ENCODE measurements around the gene LRRC1.
A peak's percentile ranks its signal among the peaks of the same experiment; 100 is the strongest.
"Not testable (repeated sequence)": the region's sequence is repeated elsewhere in the genome, so short reads cannot be mapped to it uniquely, and the experiment has no call there.

Gene LRRC1

DNA sequence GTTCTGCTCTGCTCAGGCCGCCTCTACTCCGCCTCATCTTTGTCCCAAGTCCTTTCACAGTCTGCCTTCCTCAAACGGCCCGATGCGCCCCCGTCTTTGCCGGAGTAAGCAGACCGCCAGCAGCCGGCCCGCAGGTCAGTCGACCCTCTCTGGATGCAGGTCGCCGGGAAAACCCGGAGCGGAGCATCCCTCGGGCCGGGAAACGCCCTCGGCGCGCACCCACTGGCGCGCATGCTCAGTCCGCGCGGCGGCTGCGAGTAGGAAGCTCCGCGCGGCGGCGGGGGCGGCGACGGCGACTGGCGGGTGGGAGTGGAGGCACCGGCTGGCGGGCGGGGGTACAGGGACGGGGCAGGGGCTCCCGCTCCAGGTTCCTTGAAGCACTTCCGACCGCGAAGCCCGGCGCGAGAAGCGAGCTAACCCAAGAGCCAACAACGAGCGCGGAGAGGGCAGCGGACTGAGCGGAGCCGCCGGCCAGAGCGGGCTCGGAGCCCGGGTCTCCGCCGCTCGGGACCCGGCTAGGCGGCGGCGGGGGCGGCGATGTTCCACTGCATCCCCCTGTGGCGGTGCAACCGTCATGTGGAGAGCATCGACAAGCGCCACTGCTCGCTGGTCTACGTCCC is at the start of gene LRRC1:
Gene LRRC1 (plus strand): TSS at position 286 of the 620 bp plus-strand sequence. CDS start 252 bp downstream, at position 538.
- FAIRE-seq (no peak), DNase-seq (ENCODE audit: low spot score) (peak; percentile 58)

DNA sequence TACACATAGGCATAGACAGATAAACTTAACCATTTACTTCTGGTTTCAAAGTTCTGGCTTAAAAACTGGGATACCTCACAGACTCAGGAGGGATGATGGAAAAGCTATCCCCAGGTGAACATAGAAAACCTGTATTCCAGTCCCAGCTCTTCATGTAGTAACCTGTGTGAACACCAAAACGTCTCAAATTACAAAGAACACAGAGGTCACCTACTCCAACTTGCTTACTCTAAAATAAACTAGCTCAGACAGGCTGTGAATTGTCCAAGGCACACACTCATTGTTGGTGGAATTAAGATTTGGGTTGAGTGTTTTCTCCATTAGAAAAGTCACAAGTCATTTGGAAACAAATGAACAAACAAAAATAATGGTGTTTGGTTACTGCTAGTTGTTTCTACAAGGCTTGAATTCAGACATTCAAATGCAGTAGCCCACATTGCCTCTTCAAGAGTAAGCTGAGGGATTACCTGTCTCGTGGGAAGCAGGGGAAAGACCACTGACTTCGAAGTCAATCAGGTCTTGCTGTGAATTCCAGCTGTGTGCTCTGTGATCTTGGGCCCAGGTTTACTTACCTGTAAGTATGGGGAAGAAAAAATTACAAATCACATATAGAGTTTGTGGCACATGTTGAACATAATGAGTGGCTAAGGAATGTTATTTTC is 48.2 kb upstream of the LRRC1 start:
- FAIRE-seq (no peak), DNase-seq (ENCODE audit: low spot score) (no peak)

DNA sequence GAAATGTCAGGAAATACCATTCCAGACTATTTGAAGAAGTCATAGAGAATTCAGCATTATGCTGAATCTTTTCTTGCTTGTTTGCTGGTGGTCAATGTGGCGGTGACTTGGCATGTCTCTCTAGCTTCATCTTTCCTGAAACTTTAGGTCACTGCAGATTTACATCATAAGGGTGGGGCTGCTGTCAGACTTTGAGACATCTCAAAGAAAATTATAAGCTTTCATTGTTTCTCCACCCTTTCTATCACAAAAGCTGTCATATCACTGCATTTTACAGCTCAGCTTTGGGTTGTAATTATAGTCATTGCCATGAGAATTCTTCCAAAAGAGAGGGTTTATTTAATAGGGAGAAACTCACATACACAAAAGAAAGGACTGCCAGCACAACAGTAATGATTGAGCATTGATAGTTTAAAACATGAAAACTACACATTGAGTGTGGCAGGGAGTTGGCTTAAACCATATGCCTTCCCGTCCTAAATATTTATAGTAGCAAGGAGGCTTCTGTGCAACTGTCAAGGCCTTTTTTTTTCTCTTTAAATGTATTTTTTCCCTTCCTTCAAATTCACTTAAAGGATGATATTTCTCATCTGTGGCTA is 44.7 kb upstream of the LRRC1 start:
- DNase-seq (ENCODE audit: low spot score) (no peak), FAIRE-seq (no peak)

DNA sequence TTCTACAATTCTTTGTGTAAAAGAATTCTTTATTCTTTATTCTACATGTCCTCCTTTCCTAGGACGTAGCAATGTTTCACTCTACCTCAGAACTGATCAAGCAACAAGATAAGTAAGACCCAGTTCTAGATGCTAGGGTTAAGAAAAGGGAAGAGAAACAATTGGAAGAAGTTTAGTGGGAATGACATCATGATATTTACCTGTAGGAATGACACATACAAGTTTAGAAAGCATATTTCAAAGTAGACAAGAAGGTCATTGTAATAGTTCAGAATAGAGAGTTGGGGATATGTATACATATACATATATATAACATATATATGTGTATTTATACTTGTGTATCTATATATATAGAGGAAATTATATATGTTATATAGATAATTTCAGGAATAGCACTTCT is 43.4 kb upstream of the LRRC1 start:
- DNase-seq (ENCODE audit: low spot score) (no peak), FAIRE-seq (no peak)

DNA sequence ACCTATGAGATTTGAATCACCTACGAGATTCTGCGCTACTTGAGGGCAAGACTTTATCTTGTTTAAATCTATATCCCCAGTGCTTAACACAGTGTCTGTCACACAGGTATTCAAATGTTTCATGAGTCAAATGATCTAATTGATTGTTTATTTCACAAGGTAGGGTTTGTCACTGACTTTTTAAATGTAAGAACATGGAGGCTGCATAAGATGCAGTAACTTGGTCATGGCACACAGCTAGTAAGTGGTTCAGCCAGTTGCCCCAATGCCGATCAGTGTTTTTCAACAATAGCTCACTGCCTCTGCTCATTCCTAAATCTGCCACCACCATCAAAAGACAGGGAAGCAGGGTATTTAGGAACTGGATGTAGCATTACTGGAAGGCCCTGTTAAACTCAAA is 42.4 kb upstream of the LRRC1 start:
- FAIRE-seq (no peak), DNase-seq (ENCODE audit: low spot score) (no peak)

DNA sequence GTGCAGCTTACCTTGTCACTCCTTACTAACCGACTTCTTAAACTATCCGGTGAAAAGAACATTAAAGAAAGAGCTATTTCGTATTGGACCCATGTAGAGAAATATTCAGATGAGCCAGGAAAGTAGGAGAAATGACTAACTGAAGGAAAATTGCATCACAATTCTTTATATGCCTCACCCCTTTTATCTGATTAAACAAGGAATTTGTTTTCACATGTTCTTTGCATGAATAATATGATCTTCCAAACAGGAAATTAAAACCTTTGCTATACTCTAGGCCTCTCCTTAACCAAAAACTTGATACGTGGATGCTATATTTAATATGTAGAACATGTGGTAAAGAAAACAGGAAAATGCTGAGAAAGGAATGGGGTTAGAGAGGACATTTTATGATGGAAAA is 41.9 kb upstream of the LRRC1 start:
- FAIRE-seq (no peak), DNase-seq (ENCODE audit: low spot score) (no peak)

DNA sequence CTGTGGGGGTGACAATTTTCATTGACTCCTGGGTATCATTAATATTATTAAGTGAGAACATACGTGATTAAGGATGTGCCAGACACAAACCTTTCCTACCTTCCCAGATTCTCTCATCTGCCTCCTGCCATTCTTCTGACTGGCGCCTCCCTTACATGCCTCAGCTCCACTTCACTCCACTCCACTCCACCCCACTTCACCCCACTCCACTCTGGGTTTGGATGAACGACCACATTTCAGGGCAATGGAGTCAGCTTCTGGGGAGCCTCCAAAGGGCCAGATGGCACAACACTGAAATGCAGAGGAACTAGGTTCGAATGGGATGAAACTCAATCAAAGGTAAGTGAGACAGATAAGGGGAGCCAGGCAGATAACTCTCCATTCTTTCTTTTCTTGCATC is 40.5 kb upstream of the LRRC1 start:
- no peak for FAIRE-seq
- no peak for DNase-seq (ENCODE audit: low spot score)

DNA sequence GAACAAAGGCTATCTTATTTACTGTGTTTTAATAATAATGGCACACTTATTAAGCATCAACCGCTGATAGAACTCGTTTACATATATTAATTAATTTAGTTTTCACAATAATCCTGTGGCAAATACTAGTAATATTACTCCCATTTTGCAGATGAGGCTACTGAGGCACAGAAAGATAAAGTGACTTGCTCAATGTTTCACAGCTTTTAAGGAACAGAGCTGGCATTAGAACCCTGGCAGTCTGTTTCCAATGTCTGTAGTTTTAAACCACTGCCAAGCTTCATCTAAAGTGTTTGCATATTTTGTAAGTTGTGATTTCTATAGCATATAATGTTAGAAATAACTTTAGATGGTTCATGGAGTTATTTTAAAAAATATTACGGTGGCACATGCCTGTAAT is 38.4 kb upstream of the LRRC1 start:
- FAIRE-seq = no peak
- no peak for DNase-seq (ENCODE audit: low spot score)

DNA sequence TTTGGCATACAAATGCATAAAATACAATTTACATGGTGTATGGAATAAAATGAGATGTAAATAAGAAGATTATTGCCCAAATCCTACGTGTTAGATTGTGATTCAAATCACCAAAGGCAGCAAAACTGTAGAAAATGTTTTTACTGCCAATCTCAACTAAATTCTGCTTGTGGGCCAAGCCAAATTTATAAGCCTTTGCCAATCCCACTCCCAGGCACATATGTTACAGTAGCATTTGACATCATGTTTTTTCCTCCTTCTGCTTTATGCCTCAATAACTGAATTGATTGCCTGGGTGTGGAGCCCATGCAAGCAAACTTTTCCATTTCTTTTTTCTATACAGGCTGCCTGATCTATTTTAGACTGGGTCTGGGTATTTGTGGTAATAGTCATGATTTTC is 36.3 kb upstream of the LRRC1 start:
- FAIRE-seq (no peak), DNase-seq (ENCODE audit: low spot score) (no peak)

DNA sequence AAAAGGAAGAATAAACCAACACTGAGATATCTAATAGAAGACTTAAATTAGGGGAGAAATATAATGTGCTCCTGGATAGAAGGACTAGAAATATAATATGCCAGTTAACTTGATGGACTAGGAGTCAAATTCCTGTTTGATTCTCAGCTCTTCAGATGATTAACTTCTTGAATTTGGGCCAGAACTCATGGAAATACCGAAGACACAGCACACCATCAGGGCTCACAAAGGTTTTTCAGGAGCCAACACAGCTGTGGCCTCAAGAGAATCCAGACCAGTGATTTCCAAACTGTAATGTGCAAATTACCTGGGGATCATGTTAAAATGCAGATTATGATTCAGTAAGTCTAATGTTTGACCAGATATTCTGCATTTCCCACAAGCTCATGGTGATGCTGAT is 33.8 kb upstream of the LRRC1 start:
- DNase-seq (ENCODE audit: low spot score) (no peak), FAIRE-seq (no peak)

DNA sequence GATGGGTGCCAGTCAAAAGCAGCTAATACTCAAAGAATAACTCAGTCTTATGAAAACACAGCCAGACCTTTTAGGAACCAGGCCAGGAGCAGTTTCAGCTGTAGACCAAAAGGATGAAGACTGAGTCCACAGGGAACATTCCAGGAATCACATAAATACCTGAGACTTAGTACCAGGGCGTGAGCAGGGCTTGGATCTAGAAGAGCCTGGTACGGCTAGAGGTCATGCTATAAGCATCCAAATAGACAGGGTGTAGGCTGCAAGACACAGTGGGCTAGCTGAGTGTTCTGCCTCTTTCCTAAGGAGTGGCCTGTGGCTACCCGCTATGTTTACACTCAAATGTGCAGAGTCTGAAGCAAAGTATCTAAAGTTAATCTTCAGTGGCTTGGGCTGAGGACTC is 29.5 kb upstream of the LRRC1 start:
- no peak for FAIRE-seq

DNA sequence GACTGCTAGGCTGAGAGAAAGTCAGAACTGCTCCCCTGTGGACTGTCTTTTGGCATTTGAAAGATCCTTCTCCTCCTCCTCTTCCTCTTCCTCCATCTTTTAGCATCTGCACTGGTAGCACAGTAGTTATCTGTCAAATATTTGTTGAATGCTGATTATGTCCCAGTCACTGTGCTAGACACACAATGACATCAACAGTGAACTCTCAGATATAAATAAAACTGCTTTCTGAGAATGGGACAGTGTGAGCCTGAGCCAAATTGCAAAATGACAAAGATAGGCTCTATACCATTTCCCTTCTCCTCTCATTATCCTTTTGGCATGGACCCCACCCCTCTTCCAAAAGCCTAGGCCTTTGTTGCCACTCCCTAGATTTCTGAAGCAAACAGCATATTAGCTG is 27.9 kb upstream of the LRRC1 start:
- FAIRE-seq = no peak
- no peak for DNase-seq (ENCODE audit: low spot score)

More for the DNA sequence above, 29.5 kb upstream of the LRRC1 start:
- DNase-seq (ENCODE audit: low spot score) = no peak

DNA sequence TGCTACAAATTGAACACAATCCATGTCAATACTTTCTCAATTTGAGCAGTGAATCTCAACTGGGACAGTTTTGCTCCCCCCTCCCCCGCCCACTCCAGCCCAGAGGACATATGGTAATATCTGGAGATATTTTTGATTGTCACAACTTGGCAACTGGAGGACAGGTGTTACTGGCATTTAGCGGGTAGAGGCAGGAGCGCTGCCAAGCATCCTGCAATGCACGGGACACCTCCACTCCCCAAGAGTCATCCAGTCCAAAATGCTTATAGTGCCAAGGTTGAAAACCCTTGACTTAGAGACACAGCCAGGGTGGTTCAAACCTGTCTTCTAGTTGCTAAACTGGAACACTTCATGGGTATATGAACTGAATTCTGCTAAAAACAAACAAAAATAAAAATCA is 26.9 kb upstream of the LRRC1 start:
- DNase-seq (ENCODE audit: low spot score) (no peak), FAIRE-seq (no peak)

DNA sequence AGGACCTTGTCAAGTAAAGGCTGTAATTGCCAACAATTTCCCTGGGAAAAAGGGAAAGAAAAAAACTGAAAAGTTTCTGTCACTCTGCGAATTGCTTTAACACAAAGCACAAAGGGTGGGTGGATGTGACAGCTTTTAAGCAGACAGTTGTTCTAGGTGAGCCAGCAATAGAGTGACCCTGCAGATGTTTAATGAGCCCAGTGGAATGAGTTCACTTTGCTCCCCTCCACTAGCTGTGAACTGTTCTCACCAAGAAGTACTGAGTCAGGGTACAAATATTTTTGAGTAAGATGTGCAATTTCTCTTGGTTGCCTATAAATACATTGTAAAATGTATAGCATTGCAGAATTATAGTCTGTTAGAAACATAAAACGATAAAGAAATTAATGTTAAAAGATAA is 26.2 kb upstream of the LRRC1 start:
- FAIRE-seq = no peak

DNA sequence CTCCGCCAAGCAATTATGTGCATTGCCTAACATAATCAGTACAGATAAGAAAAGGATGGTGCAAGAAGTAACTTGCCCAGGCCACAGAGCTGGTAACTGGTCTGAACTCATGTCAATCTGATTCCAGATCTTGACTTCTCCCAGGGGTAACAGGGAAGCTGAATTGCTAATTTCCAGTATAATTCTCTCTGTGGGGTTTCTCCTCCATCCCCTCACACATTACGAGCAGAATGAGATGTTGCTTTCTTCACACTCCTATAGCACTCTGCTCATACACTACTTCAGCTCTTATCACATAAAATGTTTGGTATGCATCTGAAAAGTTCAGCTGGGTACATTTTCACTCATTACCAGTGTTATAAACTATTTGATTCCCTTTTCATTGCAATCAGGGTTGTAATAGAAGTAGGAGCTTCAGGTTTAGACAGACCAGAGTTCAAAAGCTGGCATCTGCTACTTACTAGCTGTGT is 24.0 kb upstream of the LRRC1 start:
- no peak for FAIRE-seq
- DNase-seq (ENCODE audit: low spot score) = no peak

More for the DNA sequence above, 26.2 kb upstream of the LRRC1 start:
- no peak for DNase-seq (ENCODE audit: low spot score)

DNA sequence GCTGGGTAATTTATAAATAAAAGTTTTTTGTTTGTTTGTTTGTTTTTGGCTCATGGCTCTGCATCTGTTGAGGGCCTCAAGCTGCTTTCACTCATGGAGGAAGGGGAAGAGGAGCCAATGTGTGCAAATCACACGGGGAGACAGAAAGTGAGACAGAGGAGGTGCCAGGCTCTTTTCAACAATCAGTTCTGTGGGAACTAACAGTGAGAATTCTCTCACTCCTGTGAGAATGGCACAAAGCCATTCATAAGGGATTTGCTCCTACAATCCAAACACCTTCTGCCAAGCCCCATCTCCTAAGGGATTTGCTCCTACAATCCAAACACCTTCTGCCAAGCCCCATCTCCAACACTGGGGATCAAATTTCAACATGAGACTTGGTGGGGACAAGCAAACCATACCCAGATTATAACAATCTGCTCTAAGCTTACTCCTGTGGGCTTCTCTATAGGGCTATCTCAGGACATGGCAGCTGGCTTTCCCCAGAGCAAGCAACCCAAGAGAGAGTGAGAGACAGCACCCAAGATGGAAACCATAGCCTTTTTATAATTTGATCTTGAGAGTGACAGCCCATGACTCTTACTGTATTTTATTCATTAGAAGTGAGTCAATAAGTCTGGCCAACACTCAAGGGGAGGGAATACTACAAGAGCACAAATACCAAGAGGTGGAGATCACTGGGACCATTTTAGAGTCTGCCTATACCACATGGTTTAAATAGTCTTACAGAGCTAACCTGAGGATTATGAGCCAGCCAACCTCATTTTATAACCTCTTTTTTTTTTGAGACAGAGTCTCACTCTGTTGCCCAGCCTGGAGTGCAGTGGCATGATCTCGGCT is 22.8 kb upstream of the LRRC1 start:
- DNase-seq (ENCODE audit: low spot score) (no peak), FAIRE-seq (no peak)

DNA sequence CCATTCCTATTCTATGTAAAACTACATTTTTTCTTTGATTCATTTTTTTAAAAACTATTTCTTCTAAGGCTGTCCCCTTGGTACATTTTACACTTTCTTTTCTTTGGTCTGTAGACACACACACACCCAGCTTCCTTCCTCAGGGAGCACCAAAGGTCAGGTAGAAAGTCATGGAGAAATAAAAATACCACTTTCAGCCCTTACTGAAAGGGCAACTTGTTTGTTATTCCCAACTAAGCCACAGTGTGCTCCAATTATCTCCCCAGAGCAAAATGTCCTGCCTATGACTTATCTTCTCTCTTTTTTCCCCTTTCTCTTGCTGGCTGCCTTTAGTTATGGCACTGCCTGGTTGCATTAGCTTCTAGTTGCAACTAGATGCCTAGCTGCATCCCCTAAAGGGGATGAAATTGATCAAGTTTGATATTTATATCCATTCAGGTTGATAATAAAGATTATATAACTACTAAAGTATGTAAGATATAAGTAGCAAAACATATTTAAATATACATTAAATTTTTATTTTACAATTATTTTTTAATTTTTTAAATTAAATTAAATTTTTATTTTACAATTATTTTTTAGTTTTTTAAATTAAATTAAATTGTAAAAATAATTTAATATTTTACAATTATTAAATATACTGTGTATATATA is 21.6 kb upstream of the LRRC1 start:
- DNase-seq (ENCODE audit: low spot score) (no peak), FAIRE-seq (peak; percentile 76)

DNA sequence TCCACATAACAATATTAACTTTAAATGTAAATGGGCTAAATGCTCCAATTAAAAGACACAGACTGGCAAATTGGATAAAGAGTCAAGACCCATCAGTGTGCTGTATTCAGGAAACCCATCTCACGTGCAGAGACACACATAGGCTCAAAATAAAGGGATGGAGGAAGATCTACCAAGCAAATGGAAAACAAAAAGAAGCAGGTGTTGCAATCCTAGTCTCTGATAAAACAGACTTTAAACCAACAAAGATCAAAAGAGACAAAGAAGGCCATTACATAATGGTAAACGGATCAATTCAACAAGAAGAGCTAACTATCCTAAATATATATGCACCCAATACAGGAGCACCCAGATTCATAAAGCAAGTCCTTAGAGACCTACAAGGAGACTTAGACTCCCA is 18.7 kb upstream of the LRRC1 start:
- not testable (repeated sequence) for DNase-seq (ENCODE audit: low spot score); FAIRE-seq

DNA sequence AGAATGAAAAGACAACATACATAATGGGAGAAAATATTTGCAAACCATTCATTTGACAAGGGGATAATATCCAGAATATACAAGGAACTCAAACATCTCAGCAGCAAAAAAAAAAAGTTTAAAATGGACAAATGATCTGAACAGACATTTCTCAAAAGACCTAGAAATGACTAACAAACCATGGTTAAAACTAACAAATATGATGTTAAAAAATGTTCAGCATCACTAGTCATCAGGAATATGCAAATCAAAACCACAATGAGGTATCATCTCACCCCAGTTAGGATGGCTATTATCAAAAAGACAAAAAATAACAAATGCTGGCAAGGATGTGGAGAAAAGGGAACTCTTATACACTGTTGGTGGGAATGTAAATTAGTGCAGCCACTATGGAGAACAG is 9.8 kb upstream of the LRRC1 start:
- FAIRE-seq; DNase-seq (ENCODE audit: low spot score): not testable (repeated sequence)

DNA sequence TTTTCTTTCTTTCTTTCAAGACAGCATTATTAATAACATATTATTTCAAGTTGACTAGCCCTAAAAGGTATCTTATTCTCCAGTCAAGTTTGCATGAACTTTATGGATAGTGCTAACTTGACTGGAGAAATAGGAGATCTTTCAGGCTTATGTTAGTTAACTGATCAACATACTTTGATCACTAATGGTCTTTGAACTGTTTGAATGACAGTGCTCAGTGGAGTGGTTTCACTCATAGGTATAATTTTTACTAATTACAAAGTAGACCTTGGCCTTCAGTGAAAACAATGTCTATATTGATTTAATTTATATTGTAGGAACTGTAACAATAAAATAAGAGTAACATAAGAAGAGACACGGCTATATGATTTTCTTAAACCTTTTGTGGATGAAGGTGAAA is 8.0 kb upstream of the LRRC1 start:
- DNase-seq (ENCODE audit: low spot score) (no peak), FAIRE-seq (no peak)

DNA sequence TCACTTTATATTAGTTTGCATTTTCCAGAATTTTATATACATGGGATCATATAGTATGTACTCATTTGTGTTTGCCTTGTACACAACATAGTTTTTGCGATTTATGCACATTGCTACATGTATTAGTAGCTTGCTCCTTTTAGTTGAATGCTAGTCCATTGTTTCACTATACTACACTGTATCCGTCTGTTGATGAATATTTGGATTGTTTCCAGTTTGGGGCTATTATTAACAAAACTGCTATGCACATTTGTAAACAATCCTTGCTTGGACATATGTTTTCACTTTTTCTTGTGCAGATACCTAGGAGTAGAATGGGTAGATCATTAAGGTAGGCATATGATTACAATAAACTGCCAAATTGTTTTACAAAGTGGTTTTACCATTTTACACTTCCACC is 3.9 kb upstream of the LRRC1 start:
- no peak for FAIRE-seq
- DNase-seq (ENCODE audit: low spot score) = no peak
